Panc1 (cell line): ENCODE results near the gene ABCA1. TPM values are rescaled to one million over a fixed set of nuclear protein-coding genes. Genes with fewer than 3 reads are reported as not detected.

ENCODE experiments used
- ATAC-seq: fragments of 200-7000 bp; cut with Tn5 transposase; 2 replicates; pipeline ENCODE4 v1.9.1; 2020; ENCODE audit warnings: mild to moderate bottlenecking, moderate library complexity
- BruUV-seq: library from RNA; stranded (reverse); fragments of 400-500 nt; replicated peaks from 2 replicates; lab custom pipeline; 2021; lab: Mats Ljungman, UMichigan
- CTCF ChIA-PET: fragments of 300-600 bp; sonication (Branson Sonifier 250); formaldehyde crosslinking; loops from one replicate; lab custom pipeline; 2022; ENCODE audit warnings: antibody characterized with exemption; lab: Charles Lee
- POLR2A ChIA-PET: fragments of 300-600 bp; sonication (Branson Sonifier 250); formaldehyde crosslinking; loops from one replicate; lab custom pipeline; 2022; ENCODE audit warnings: antibody characterized with exemption; lab: Charles Lee
- DNase-seq: peaks from one replicate; pipeline ENCODE4 v3.0.0-alpha.2; 2010; ENCODE audit warnings: low read depth, low spot score
- H3K27ac ChIP-seq: 2 replicates; pipeline ENCODE4 v1.5.1; 2011; ENCODE audit warnings: mild to moderate bottlenecking, low read length, inconsistent platforms
- H3K27me3 ChIP-seq: fragments of 200-500 bp; sonication (Bioruptor generic); 2 replicates; pipeline ENCODE4 v1.6.0; 2014; ENCODE audit warnings: low read length, inconsistent platforms; ENCODE audit not compliant: control insufficient read depth, insufficient read depth
- H3K36me3 ChIP-seq: fragments of 200-500 bp; sonication (Bioruptor generic); 2 replicates; pipeline ENCODE4 v1.5.1; 2014; ENCODE audit warnings: inconsistent platforms, mild to moderate bottlenecking, low read length, moderate library complexity; ENCODE audit not compliant: control insufficient read depth, insufficient read depth
- H3K4me1 ChIP-seq: 2 replicates; pipeline ENCODE4 v1.5.1; 2011; ENCODE audit warnings: inconsistent platforms, mild to moderate bottlenecking, low read length, moderate library complexity; ENCODE audit not compliant: control insufficient read depth, insufficient read depth
- H3K4me3 ChIP-seq, 2 experiments: 2 replicates each; pipeline ENCODE4 v1.5.1; 2011 to 2012; ENCODE audit warnings: low read depth in 2 of 2, low read length in 2 of 2, mild to moderate bottlenecking in 2 of 2, inconsistent platforms in 1 of 2, moderate library complexity in 1 of 2
- H3K9me3 ChIP-seq: fragments of 200-500 bp; sonication (Bioruptor generic); 2 replicates; pipeline ENCODE4 v1.5.1; 2014; ENCODE audit warnings: low read depth, mild to moderate bottlenecking, inconsistent platforms, low read length, moderate library complexity; ENCODE audit not compliant: control insufficient read depth, insufficient read depth
- CTCF ChIP-seq: fragments of 450-650 bp; IDR thresholded peaks from 2 replicates; pipeline ENCODE4 v1.5.1; 2017; ENCODE audit warnings: mild to moderate bottlenecking
- POLR2AphosphoS5 ChIP-seq: IDR thresholded peaks from 2 replicates; pipeline ENCODE4 v1.6.1; 2012; ENCODE audit warnings: mild to moderate bottlenecking, low read depth, low read length, moderate library complexity
- REST ChIP-seq, 2 experiments: IDR thresholded peaks; 2 replicates each; pipeline ENCODE4 v1.6.1; 2011 to 2012; ENCODE audit warnings: low read depth in 2 of 2, control low read depth in 1 of 2, low read length in 1 of 2, mild to moderate bottlenecking in 1 of 2, moderate library complexity in 1 of 2; ENCODE audit not compliant: insufficient read depth in 1 of 2
- SIN3A ChIP-seq: IDR thresholded peaks from 2 replicates; pipeline ENCODE4 v1.6.1; 2012; ENCODE audit warnings: low read depth, mild to moderate bottlenecking, low read length, moderate library complexity, borderline replicate concordance; ENCODE audit not compliant: insufficient read depth
- TCF7L2 ChIP-seq: IDR thresholded peaks from 2 replicates; pipeline ENCODE4 v1.6.1; 2011; ENCODE audit warnings: mild to moderate bottlenecking, low read depth, low read length, inconsistent platforms
- in situ Hi-C: cut with HindIII; loops from 2 replicates; pipeline ENCODE4 v1.10.0; 2016; ENCODE audit warnings: low sequenced_read_pairs, low pct_unique_long_range_greater_than_20kb
- intact Hi-C: fragments of 100-400 bp; cut with micrococcal nuclease; formaldehyde crosslinking; loops from one replicate; pipeline ENCODE4 v1.10.0; 2022; ENCODE audit not compliant: unreplicated experiment
- total RNA-seq: library from RNA; stranded (reverse); gene quantifications from one replicate; pipeline ENCODE4 v1.2.1, GENCODE V29; 2021; ENCODE audit not compliant: unreplicated experiment

ABCA1 gene
- total RNA-seq, 1 experiment from 2014 or later, result 2.6 TPM

GRCh38 chr9:104879555-104880309 lies 48.2 kb downstream of the ABCA1 start:
- TF ChIP-seq REST (IDR thresholded peaks at IDR 0.05; ENCODE audit: insufficient read depth in 1 of 2, low read depth in 2 of 2, low read length in 1 of 2) (no peak), POLR2AphosphoS5 (no peak), TCF7L2 (no peak), CTCF (no peak), SIN3A (no peak)
- in situ Hi-C loops, result no loop called here
- no peak for ATAC-seq
- no peaks in the 10 kb centered on the region for H3K36me3 ChIP-seq
- POLR2A ChIA-PET, result interaction anchor here (0.6 kb wide), 1 partner anchor 29 kb away, joined by 4 read pairs; no protein-coding TSS in a partner anchor
- H3K9me3 ChIP-seq, result no peaks in the 10 kb centered on the region
- no peak overlapping the region for H3K27ac ChIP-seq
- intact Hi-C loops, result no loop called here
- no peak overlapping the region for H3K4me3 ChIP-seq
- no peak for DNase-seq
- BruUV-seq, result no TSS peak
- H3K27me3 ChIP-seq, result no peaks in the 10 kb centered on the region
- CTCF ChIA-PET, result no interaction called here
- H3K4me1 ChIP-seq, result no peaks in the 10 kb centered on the region

GRCh38 chr9:104876587-104876986 lies 51.4 kb downstream of the ABCA1 start:
- ATAC-seq (no peak), DNase-seq (no peak)
- in situ Hi-C loops, result no loop called here
- BruUV-seq, result no TSS peak
- intact Hi-C loops, result no loop called here
- TF ChIP-seq POLR2AphosphoS5 (no peak), CTCF (no peak), TCF7L2 (no peak), SIN3A (no peak), REST (IDR thresholded peaks at IDR 0.05; ENCODE audit: insufficient read depth in 1 of 2, low read depth in 2 of 2, low read length in 1 of 2) (no peak)
- no peaks in the 10 kb centered on the region for H3K36me3 ChIP-seq
- no peak overlapping the region for H3K27ac ChIP-seq
- H3K9me3 ChIP-seq, result no peaks in the 10 kb centered on the region
- ChIA-PET POLR2A (no interaction called here), CTCF (no interaction called here)
- H3K4me1 ChIP-seq, result no peaks in the 10 kb centered on the region
- H3K27me3 ChIP-seq, result no peaks in the 10 kb centered on the region
- H3K4me3 ChIP-seq, result no peak overlapping the region
